ENCODE measurements around the gene TTLL9. TPM values are rescaled to one million over a fixed set of nuclear protein-coding genes. Genes with fewer than 3 reads are reported as not detected.
"Not testable (repeated sequence)": the region's sequence is repeated elsewhere in the genome, so short reads cannot be mapped to it uniquely, and the experiment has no call there.

TTLL9 gene, protein sequence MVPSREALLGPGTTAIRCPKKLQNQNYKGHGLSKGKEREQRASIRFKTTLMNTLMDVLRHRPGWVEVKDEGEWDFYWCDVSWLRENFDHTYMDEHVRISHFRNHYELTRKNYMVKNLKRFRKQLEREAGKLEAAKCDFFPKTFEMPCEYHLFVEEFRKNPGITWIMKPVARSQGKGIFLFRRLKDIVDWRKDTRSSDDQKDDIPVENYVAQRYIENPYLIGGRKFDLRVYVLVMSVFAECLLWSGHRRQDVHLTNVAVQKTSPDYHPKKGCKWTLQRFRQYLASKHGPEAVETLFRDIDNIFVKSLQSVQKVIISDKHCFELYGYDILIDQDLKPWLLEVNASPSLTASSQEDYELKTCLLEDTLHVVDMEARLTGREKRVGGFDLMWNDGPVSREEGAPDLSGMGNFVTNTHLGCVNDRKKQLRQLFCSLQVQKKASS
- not detected for total RNA-seq

DNA sequence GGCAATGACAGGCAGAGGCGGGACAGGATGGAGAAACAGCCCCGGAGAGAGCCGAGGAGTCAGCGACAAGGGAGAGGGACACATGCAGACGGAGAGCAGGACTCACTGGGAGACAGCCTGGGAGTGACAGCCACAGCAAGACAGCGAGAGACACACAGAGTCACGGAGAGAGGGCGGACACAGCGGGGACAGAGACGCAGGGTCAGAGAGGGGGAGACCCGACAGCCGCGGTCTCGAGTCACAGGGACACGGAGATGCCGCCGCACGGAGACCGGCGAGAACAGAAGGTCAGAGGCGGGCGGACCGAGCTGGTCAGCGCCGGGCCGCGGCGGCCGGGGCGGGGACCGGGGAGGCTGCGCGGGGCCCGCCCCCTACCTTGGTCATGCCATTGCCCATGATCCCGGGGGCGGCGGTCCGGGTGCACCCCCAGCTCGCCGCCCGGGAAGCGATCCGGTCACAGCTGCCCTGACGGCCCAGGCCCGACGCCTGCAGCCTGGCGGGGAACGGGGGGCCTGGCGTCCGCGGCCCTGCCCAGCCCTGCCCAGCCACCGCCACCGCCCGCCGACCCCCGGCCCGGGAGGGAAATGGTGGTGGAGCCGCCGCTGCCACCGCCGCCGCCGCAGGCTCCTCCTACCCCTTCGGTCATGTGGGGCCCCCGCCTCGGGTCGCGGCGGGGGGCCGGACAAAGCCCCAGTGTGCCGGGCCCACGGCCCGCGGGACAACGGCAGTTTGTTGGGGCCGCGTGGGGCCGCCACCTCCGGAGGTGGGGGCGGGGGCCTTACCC lies at the start of gene TTLL9, which contains the start of gene DUSP15:
Gene TTLL9 (plus strand): TSS at position 693 of the 784 bp plus-strand sequence. CDS start 493 bp downstream, outside the sequence.
Gene DUSP15 (minus strand): TSS at position 586 of the 784 bp plus-strand sequence. CDS start 190 bp downstream, at position 396.
- Mint-ChIP-seq H3K9me3 (no peaks in the 10 kb centered on the region), H3K36me3 (peaks cover 0 to 10% of the 10 kb centered on the region in 2 donors), H3K27ac (peak within 1 kb of the TSS in 1 of 2 donors; percentile 59)
- ATAC-seq (peak; percentile 46 to 73), DNase-seq (ENCODE audit: low spot score in 2 of 2) (peak in 1 of 2 donors; percentile 47)

GRCh38 chr20:31821427-31821826 lies 49.0 kb upstream of the TTLL9 start:
- Mint-ChIP-seq H3K36me3 (no peaks in the 10 kb centered on the region), H3K9me3 (no peaks in the 10 kb centered on the region), H3K27ac (no peak overlapping the region)
- no peak for ATAC-seq
- DNase-seq (ENCODE audit: low spot score in 2 of 2), result no peak

- Mint-ChIP-seq H3K9me3 (no peaks in the 10 kb centered on the region), H3K36me3 (no peaks in the 10 kb centered on the region), H3K27ac (no peak overlapping the region)
- DNase-seq (ENCODE audit: low spot score in 2 of 2) (peak in 1 of 2 donors; percentile 83), ATAC-seq (peak; percentile 79 to 90)
Observed at GRCh38 chr20:31822421-31823330, 47.8 kb upstream of the TTLL9 start.

DNA sequence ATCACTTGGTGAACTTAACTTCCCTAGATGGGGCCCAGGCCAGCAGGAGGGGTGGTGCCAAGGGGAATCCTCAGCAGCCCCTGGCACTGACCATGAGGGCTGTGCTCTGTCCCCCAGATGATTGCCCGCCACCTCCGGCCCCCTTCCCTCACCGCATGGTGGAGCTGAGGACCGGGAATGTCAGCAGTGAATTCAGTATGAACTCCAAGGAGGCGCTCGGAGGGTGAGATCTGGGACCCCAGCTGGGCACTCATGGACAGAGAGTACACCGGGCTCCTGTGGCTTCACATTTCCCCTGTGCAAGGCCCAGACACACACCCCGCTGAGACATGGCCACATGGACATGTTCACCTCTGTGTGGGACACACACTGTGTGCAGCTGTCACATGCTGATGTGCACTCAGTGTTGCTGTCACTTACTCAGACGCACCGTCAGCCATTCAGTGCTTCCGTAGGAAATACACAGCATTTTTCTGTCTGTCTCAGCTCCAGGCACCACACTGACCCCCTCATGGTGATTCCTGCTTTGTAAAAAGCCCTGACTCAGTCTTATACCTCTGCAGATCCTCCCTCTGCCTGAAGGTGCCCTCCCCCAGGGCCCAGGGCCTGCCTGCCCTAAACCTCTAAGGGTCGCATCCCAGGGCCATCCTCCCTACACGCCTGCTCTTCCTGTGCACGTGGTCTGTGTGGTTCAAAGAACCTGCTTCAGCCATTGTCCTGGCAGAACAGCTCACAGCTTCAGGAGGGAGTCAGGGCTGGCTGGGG lies 46.9 kb upstream of the TTLL9 start:
- ATAC-seq (no peak), DNase-seq (ENCODE audit: low spot score in 2 of 2) (no peak)
- Mint-ChIP-seq H3K36me3 (no peaks in the 10 kb centered on the region), H3K9me3 (no peaks in the 10 kb centered on the region), H3K27ac (peak overlapping the region in 1 of 2 donors; percentile 40)

DNA sequence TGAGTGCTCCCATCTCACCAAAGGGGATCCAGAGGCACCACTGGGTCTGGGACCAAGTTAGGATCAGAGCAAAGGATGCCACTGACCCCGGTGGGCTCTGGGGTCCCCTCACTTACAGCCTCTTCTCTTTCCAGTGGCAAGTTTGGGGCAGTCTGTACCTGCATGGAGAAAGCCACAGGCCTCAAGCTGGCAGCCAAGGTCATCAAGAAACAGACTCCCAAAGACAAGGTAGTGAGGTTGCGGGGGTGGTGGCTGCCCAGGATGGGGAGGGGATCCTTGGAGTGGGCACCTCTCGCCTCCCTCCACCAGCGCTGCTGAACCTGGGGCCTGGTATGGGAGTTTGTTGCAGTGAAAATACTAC lies 46.3 kb upstream of the TTLL9 start:
- ATAC-seq, result no peak
- H3K36me3 Mint-ChIP-seq, result no peaks in the 10 kb centered on the region
- H3K27ac Mint-ChIP-seq, result peak overlapping the region in 1 of 2 donors; percentile 40
- no peak for DNase-seq (ENCODE audit: low spot score in 2 of 2)
- no peaks in the 10 kb centered on the region for H3K9me3 Mint-ChIP-seq

DNA sequence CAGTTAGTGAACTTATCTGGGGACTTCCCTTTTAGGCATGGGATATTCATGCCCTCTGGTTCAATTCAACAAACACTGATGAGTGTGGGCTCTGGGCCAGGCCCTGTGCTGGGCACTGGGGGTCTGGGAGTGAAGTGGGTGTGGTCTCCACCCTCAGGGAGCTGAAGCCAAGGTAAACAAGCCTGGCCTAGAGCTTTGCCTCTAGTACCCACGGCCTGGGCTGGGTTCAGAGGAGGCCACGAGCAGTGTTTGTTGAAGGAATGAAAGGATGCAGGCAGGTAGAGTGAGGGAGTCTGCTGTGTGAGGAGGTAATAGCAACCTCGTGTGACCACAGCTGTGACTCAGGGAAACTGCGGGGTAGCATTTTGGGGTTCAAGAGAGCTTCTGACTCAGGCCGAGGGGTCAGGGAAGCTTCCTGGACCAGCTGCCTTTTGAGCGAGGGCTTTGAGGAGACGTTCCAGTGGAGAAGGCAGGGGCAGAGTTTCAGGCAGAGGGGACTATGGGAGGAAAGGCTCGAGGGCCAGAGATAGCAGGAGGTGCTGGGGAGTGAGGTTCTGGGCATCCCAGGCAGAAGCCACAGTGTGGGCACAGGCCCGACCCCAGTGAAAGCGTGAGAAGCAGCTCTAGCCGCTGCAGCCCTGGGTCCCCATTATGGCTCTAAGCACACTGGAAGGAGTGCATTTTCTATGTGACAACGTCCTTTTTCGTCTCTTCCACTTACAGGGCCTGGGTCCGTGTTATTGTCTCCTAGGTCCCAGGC lies 45.7 kb upstream of the TTLL9 start:
- Mint-ChIP-seq H3K9me3 (no peaks in the 10 kb centered on the region), H3K36me3 (no peaks in the 10 kb centered on the region), H3K27ac (no peak overlapping the region)
- DNase-seq (ENCODE audit: low spot score in 2 of 2) (no peak), ATAC-seq (no peak)

DNA sequence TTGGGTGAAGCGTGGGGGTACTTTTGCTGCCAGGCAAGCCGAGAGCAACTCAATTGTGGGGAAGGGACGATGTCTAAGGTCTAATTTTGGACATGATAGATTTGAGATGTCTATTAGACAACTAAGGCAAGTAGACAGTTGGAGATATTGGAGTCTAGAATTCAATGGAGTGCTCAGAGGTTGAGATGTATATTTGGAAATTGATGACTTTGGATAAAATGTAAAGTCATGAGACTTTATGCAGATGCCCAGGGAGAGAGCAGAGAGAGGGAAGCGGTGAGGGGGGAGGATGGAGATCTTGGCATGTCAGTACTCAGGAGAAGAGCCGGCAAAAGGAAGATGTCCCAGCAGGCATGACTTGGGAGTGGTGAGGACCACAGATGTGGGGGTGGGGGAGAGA lies 44.4 kb upstream of the TTLL9 start:
- ATAC-seq (no peak), DNase-seq (ENCODE audit: low spot score in 2 of 2) (no peak)
- no peaks in the 10 kb centered on the region for H3K9me3 Mint-ChIP-seq
- H3K27ac Mint-ChIP-seq, result no peak overlapping the region
- no peaks in the 10 kb centered on the region for H3K36me3 Mint-ChIP-seq

DNA sequence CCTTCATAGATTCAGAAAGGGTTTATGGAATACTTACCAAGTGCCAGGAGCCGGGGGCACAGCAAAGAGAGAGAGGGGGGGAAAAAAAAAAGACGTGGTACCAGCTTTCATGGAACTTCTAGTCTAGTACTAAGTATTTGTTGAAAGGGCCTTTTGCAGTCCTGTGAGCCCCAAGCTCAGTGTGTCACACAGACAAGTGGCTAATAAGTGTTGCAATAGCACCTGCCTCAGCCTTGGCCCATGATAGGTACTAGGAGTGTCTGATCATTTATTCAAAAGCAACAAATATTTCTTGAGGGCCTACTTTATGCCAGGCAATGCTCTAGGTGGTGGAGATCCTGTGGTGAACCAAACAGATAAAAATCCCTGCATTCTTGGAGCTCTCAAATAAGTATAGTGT lies 43.4 kb upstream of the TTLL9 start:
- ATAC-seq (no peak), DNase-seq (ENCODE audit: low spot score in 2 of 2) (no peak)
- H3K9me3 Mint-ChIP-seq, result no peaks in the 10 kb centered on the region
- no peak overlapping the region for H3K27ac Mint-ChIP-seq
- no peaks in the 10 kb centered on the region for H3K36me3 Mint-ChIP-seq

DNA sequence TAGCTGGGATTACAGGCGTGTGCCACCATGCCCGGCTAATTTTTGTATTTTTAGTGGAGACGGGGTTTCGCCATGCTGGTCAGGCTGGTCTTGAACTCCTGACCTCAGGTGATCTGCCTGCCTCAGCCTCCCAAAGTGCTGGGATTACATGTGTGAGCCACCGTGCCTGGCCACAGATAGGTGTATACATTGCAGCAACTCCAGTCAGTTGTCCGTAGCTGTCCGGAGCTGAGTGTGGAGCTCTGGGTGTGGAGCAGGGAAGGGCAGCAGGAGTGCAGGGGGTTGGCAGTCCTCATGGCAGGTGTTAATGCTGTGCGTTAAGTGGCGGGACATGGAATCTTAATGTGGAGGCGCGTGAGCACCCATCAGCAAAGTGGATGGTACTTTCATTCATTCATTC lies 42.4 kb upstream of the TTLL9 start:
- not testable (repeated sequence) for ATAC-seq
- peak overlapping the region in 1 of 2 donors; percentile 15 for H3K27ac Mint-ChIP-seq

GRCh38 chr20:31829731-31830130 lies 40.7 kb upstream of the TTLL9 start:
- no peak for ATAC-seq
- no peak overlapping the region for H3K27ac Mint-ChIP-seq
- H3K9me3 Mint-ChIP-seq, result no peaks in the 10 kb centered on the region
- no peaks in the 10 kb centered on the region for H3K36me3 Mint-ChIP-seq
- no peak for DNase-seq (ENCODE audit: low spot score in 2 of 2)

More for the DNA sequence above, 42.4 kb upstream of the TTLL9 start:
- not testable (repeated sequence) for H3K36me3 Mint-ChIP-seq; H3K9me3 Mint-ChIP-seq; DNase-seq (ENCODE audit: low spot score in 2 of 2)

GRCh38 chr20:31830406-31830981 lies 39.9 kb upstream of the TTLL9 start:
- Mint-ChIP-seq H3K36me3 (no peaks in the 10 kb centered on the region), H3K9me3 (no peaks in the 10 kb centered on the region), H3K27ac (no peak overlapping the region)
- no peak for DNase-seq (ENCODE audit: low spot score in 2 of 2)
- ATAC-seq, result no peak

DNA sequence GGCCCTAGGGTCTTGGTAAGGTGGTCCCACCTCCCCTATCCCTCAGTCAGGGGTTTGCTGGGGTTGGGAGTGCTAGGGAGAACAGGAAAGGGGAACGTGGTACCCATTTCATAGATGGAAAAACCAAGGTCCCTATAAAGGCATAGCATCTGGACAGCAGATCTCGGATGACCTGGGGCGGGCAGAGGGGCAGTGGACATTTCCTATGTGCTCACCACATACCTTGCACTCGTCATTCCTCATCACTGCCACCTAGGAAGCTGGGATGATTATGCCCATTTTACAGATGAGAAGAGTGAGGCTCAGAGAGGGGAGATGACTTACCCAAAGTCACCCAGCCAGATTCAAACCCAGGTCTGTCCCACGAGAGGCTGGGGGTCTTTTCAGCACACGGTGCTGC lies 39.2 kb upstream of the TTLL9 start:
- no peak for ATAC-seq
- Mint-ChIP-seq H3K27ac (peak overlapping the region in 1 of 2 donors; percentile 41), H3K36me3 (no peaks in the 10 kb centered on the region), H3K9me3 (no peaks in the 10 kb centered on the region)
- DNase-seq (ENCODE audit: low spot score in 2 of 2), result no peak

GRCh38 chr20:31831771-31832306 lies 38.6 kb upstream of the TTLL9 start:
- H3K9me3 Mint-ChIP-seq, result no peaks in the 10 kb centered on the region
- H3K36me3 Mint-ChIP-seq, result no peaks in the 10 kb centered on the region
- ATAC-seq (no peak), DNase-seq (ENCODE audit: low spot score in 2 of 2) (no peak)
- H3K27ac Mint-ChIP-seq, result peak overlapping the region in 1 of 2 donors; percentile 41

GRCh38 chr20:31833130-31833930 lies 37.1 kb upstream of the TTLL9 start:
- no peaks in the 10 kb centered on the region for H3K9me3 Mint-ChIP-seq
- H3K27ac Mint-ChIP-seq, result no peak overlapping the region
- DNase-seq (ENCODE audit: low spot score in 2 of 2) (peak in 1 of 2 donors; percentile 79), ATAC-seq (peak; percentile 45 to 66)
- H3K36me3 Mint-ChIP-seq, result no peaks in the 10 kb centered on the region

Measured in activated naive CD4-positive, alpha-beta T cell treated with anti-CD3 and anti-CD28 coated beads, Interleukin-2, amount 50 U/mL, for 72 hours (primary cell).